NCI-H128 (cell line): Measurements from ENCODE around the gene TMEM82.

ENCODE experiments used
- DNase-seq: peaks from one replicate; lab custom pipeline; 2025; ENCODE audit not compliant: unreplicated experiment; lab: John Stamatoyannopoulos, UW

Gene TMEM82

DNA sequence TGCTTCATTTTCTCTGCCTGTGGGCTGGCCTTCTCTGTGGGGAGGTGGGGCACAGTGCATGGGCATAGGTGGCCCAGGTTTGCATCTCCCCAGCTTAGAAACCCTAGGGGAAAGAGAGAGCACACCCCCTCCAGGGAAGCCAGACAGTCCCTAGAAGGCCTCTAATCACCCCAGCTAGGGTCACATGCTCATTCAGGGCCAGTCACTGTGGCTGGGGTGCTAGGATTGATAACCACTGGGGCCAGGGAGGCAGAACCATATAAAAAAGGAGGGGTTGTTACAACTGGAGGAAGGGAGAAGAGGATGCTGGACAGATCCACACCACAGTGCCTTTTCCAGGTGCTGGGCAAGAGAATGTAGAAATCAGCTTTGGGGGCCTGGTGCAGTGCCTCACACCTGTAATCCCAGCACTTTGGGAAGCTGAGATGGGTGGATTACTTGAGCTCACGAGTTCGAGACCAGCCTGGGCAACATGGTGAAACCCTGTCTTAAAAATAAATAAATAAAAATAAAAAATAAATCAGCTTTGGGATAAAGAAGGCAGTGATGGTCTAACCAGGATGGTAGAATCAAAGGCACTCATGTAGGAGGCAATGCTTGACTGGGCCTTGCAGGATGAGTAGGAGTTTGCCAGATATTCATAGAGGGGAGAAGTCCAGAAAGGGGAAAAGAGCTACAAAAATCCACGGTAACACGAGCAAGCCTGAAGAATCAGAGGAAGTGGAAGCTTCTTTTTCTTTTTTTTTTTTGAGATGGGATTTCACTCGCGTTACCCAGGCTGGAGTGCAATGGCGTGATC is 35.8 kb downstream of the TMEM82 start:
- no peak for DNase-seq

DNA sequence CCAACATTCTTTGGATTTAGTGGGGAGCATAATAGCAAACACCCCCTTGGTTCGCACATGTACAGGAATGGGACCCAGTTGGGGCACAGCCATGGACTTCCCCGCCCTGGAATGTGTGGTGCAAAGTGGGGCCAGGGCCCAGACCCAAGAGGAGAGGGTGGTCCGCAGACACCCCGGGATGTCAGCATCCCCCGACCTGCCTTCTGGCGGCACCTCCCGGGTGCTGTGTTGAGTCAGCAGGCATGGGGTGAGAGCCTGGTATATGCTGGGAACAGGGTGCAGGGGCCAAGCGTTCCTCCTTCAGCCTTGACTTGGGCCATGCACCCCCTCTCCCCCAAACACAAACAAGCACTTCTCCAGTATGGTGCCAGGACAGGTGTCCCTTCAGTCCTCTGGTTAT is 43.4 kb downstream of the TMEM82 start:
- DNase-seq: no peak

DNA sequence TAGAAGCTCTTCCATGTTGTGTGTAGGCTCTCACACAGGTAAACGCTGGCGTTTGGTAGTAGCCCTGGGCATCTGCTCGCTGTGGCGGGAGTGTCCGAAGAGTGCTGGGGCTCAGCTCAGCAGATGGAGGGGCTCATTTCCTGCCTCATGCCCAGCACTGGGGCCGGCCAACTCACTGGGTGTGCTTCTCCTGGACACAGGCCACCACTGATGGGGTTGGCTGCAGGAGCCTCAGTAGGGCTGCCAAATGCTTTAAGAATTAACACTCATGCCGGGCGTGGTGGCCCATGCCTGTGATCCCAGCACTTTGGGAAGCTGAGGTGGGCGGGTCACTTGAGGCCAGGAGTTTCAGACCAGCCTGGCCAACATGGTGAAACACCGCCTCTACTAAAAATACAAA is 44.3 kb downstream of the TMEM82 start:
- DNase-seq: no peak

DNA sequence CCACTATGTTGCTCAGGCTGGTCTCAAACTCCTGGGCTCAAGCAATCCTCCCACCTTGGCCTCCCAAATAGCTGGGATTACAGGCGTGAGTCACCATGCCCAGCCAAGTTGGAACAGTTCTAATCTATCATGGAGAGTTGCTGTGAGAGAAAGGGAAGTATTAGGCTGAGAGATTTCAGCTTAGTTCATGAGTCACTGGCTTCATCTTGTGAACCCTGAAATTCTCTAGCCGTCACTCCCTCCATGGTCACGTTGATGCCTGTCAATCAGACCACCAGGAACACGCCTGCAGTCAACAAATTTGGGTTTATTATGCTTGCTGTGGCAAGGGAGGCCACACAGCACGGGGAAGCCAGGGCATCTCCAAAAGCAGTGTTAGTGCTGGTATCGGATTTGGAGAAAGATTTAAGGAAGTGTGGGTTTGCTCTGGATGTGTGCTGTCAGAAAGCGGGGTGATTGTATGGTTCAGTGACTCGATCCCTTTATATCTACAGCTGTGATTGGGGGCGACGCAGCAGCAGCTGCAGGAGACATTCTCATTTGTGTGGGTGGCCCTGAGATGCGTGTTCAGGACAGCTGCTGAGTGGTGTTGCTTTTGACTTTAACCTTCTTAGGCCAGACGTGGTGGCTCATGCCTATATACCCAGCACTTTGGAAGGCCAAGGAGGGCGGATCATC is 46.5 kb downstream of the TMEM82 start:
- DNase-seq: no peak

DNA sequence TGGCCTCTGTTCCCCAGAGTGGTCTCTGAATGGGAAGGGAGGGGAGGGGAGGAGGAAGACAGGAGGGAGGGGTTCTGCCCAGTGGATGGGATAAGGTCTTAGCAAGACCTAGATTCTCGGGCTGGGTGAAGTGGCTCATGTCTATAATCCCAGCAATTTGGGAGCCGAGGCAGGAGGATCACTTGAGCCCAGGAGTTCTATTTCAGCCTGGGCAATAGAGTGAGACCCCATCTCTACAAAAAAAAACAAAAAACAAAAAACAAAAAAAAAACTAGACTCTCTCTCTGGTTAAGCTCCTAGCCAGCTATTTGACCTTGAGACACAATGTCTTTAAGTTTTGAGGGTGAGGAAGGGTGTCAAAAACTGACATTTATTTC is 53.8 kb downstream of the TMEM82 start:
- no peak for DNase-seq
